HAP-1 (cell line): Measurements from ENCODE around the gene BPIFA2.

Source experiments
- DNase-seq, 2 experiments: peaks; one replicate each; pipeline ENCODE4 v3.0.0-alpha.2; 2016 to 2020; ENCODE audit warnings: low spot score in 2 of 2
- H3K27me3 ChIP-seq: fragments of 250-450 bp; sonication (Bioruptor Pico); 2 replicates; pipeline ENCODE4 v1.5.1; 2020; ENCODE audit warnings: low read depth, mild to moderate bottlenecking, moderate library complexity
- H3K36me3 ChIP-seq: fragments of 250-450 bp; sonication (Bioruptor Pico); replicated peaks from 2 replicates; pipeline ENCODE4 v1.5.1; 2020; ENCODE audit warnings: mild to moderate bottlenecking
- H3K4me1 ChIP-seq: fragments of 250-450 bp; sonication (Bioruptor Pico); 2 replicates; pipeline ENCODE4 v1.5.1; 2020; ENCODE audit warnings: mild to moderate bottlenecking
- H3K4me3 ChIP-seq: fragments of 250-450 bp; sonication (Bioruptor Pico); 2 replicates; pipeline ENCODE4 v1.5.1; 2020; ENCODE audit warnings: mild to moderate bottlenecking, moderate library complexity
- H3K9me3 ChIP-seq: fragments of 250-450 bp; sonication (Bioruptor Pico); 2 replicates; pipeline ENCODE4 v1.5.1; 2020; ENCODE audit warnings: mild to moderate bottlenecking, moderate library complexity
- in situ Hi-C: fragments of 300-500 bp; cut with MboI; formaldehyde crosslinking; loops from 3 replicates; pipeline ENCODE4 v1.14.3; 2020; ENCODE audit warnings: low sequenced_read_pairs, inconsistent platforms, mixed read lengths

The BPIFA2 gene

GRCh38 chr20:33139467-33139866, 28.5 kb upstream of the BPIFA2 start:
- no peak for DNase-seq
- Histone ChIP-seq H3K27me3 (0 out of 2 replicates have a peak, but pooled peaks cover 3% of the 10 kb centered on the region), H3K36me3 (no peaks in the 10 kb centered on the region), H3K9me3 (no peaks in the 10 kb centered on the region; the same call in 1 of the 2 replicates), H3K4me1 (no peaks in the 10 kb centered on the region), H3K4me3 (no peak overlapping the region)
- in situ Hi-C loops: no loop called here

GRCh38 chr20:33145521-33145920, 22.4 kb upstream of the BPIFA2 start:
- 0 out of 2 replicates have a peak, but pooled peaks cover 3% of the 10 kb centered on the region for H3K27me3 ChIP-seq
- no peak overlapping the region for H3K4me3 ChIP-seq
- H3K36me3 ChIP-seq: no peaks in the 10 kb centered on the region
- no peaks in the 10 kb centered on the region for H3K4me1 ChIP-seq
- no peaks in the 10 kb centered on the region; the same call in 1 of the 2 replicates for H3K9me3 ChIP-seq
- DNase-seq: no peak
- in situ Hi-C loops: no loop called here

GRCh38 chr20:33147299-33147698, 20.7 kb upstream of the BPIFA2 start:
- Histone ChIP-seq H3K4me1 (no peaks in the 10 kb centered on the region), H3K36me3 (no peaks in the 10 kb centered on the region), H3K4me3 (no peak overlapping the region), H3K9me3 (no peaks in the 10 kb centered on the region; the same call in 1 of the 2 replicates), H3K27me3 (0 out of 2 replicates have a peak, but pooled peaks cover 3% of the 10 kb centered on the region)
- in situ Hi-C loops: no loop called here
- no peak for DNase-seq

GRCh38 chr20:33148040-33148439, 19.9 kb upstream of the BPIFA2 start:
- Histone ChIP-seq H3K4me1 (no peaks in the 10 kb centered on the region), H3K4me3 (no peak overlapping the region), H3K9me3 (no peaks in the 10 kb centered on the region; the same call in 1 of the 2 replicates), H3K36me3 (no peaks in the 10 kb centered on the region), H3K27me3 (0 out of 2 replicates have a peak, but pooled peaks cover under 1% of the 10 kb centered on the region)
- DNase-seq: no peak
- in situ Hi-C loops: no loop called here

GRCh38 chr20:33154252-33154651, 13.7 kb upstream of the BPIFA2 start:
- Histone ChIP-seq H3K36me3 (no peaks in the 10 kb centered on the region), H3K4me1 (no peaks in the 10 kb centered on the region), H3K4me3 (no peak overlapping the region), H3K9me3 (no peaks in the 10 kb centered on the region), H3K27me3 (0 out of 2 replicates have a peak, but pooled peaks cover 7% of the 10 kb centered on the region)
- DNase-seq: no peak
- in situ Hi-C loops: no loop called here

- Histone ChIP-seq H3K9me3 (no peaks in the 10 kb centered on the region), H3K4me1 (no peaks in the 10 kb centered on the region), H3K36me3 (no peaks in the 10 kb centered on the region), H3K27me3 (0 out of 2 replicates have a peak, but pooled peaks cover 7% of the 10 kb centered on the region), H3K4me3 (no peak overlapping the region)
- DNase-seq: no peak
- in situ Hi-C loops: no loop called here
Measured at GRCh38 chr20:33158637-33159385, 9.1 kb upstream of the BPIFA2 start.

- Histone ChIP-seq H3K27me3 (0 out of 2 replicates have a peak, but pooled peaks cover 4% of the 10 kb centered on the region), H3K9me3 (no peaks in the 10 kb centered on the region), H3K4me3 (no peak overlapping the region), H3K4me1 (no peaks in the 10 kb centered on the region), H3K36me3 (no peaks in the 10 kb centered on the region)
- DNase-seq: no peak
- in situ Hi-C loops: no loop called here
Measured at GRCh38 chr20:33159713-33160112, 8.2 kb upstream of the BPIFA2 start.

- in situ Hi-C loops: no loop called here
- H3K36me3 ChIP-seq: no peaks in the 10 kb centered on the region
- no peaks in the 10 kb centered on the region for H3K4me1 ChIP-seq
- no peak overlapping the region for H3K4me3 ChIP-seq
- no peaks in the 10 kb centered on the region for H3K9me3 ChIP-seq
- H3K27me3 ChIP-seq: 0 out of 2 replicates have a peak, but pooled peaks cover 4% of the 10 kb centered on the region
- DNase-seq: no peak
Measured at GRCh38 chr20:33160681-33161080, 7.3 kb upstream of the BPIFA2 start.

- Histone ChIP-seq H3K4me3 (no peak overlapping the region), H3K36me3 (no peaks in the 10 kb centered on the region), H3K27me3 (no peaks in the 10 kb centered on the region), H3K9me3 (no peaks in the 10 kb centered on the region), H3K4me1 (no peaks in the 10 kb centered on the region)
- DNase-seq: no peak
- in situ Hi-C loops: no loop called here
Measured at GRCh38 chr20:33162313-33162712, 5.6 kb upstream of the BPIFA2 start.

GRCh38 chr20:33162753-33163152, 5.2 kb upstream of the BPIFA2 start:
- Histone ChIP-seq H3K9me3 (no peaks in the 10 kb centered on the region), H3K36me3 (no peaks in the 10 kb centered on the region), H3K4me1 (no peaks in the 10 kb centered on the region), H3K4me3 (no peak overlapping the region), H3K27me3 (no peaks in the 10 kb centered on the region)
- in situ Hi-C loops: no loop called here
- DNase-seq: no peak

GRCh38 chr20:33163856-33164762, 3.9 kb upstream of the BPIFA2 start:
- no peaks in the 10 kb centered on the region for H3K27me3 ChIP-seq
- no peak for DNase-seq
- in situ Hi-C loops: no loop called here

GRCh38 chr20:33164763-33165095, 3.2 kb upstream of the BPIFA2 start:
- H3K4me1 ChIP-seq: no peaks in the 10 kb centered on the region
- no peak for DNase-seq
- H3K4me3 ChIP-seq: no peak overlapping the region
- H3K9me3 ChIP-seq: peaks cover 5% of the 10 kb centered on the region
- H3K36me3 ChIP-seq: no peaks in the 10 kb centered on the region
- in situ Hi-C loops: no loop called here
- no peaks in the 10 kb centered on the region for H3K27me3 ChIP-seq

More at GRCh38 chr20:33163856-33164762, 3.9 kb upstream of the BPIFA2 start:
- Histone ChIP-seq H3K36me3 (no peaks in the 10 kb centered on the region), H3K4me1 (no peaks in the 10 kb centered on the region), H3K4me3 (no peak overlapping the region), H3K9me3 (peaks cover 3% of the 10 kb centered on the region)

GRCh38 chr20:33165416-33166055, 2.4 kb upstream of the BPIFA2 start:
- Histone ChIP-seq H3K9me3 (peaks cover 5% of the 10 kb centered on the region), H3K27me3 (no peaks in the 10 kb centered on the region), H3K36me3 (no peaks in the 10 kb centered on the region), H3K4me3 (no peak overlapping the region), H3K4me1 (no peaks in the 10 kb centered on the region)
- DNase-seq: no peak
- in situ Hi-C loops: no loop called here
